Endothelial cell of umbilical vein (primary cell): ENCODE measurements around the gene PHACTR2. TPM values are rescaled to one million over a fixed set of nuclear protein-coding genes. Genes with fewer than 3 reads are reported as not detected.

Source experiments
- BruUV-seq: library from RNA; stranded (reverse); fragments of 400-500 nt; replicated peaks from 2 replicates; lab custom pipeline; 2021; lab: Mats Ljungman, UMichigan
- CTCF ChIA-PET: fragments of 300-600, 350-600 bp; sonication (Branson Sonifier 250); formaldehyde crosslinking; loops from one replicate; lab custom pipeline; 2021; ENCODE audit warnings: antibody characterized with exemption, inconsistent platforms; lab: Charles Lee
- POLR2A ChIA-PET: fragments of 300-600, 350-600 bp; sonication (Branson Sonifier 250); formaldehyde crosslinking; loops from one replicate; lab custom pipeline; 2021; ENCODE audit warnings: antibody characterized with exemption, inconsistent platforms; lab: Charles Lee
- DNase-seq: peaks from one replicate; pipeline ENCODE4 v3.0.0-alpha.2; 2011; ENCODE audit warnings: low read depth, low spot score
- FAIRE-seq: peaks from 2 replicates; lab custom pipeline; 2011; peaks lifted over from hg19 to GRCh38; lab: Jason Lieb, UNC
- H2AFZ ChIP-seq: 2 replicates; pipeline ENCODE4 v1.6.0; 2012; ENCODE audit warnings: low read depth, low read length, control low read depth, inconsistent platforms
- H3K27ac ChIP-seq: 2 replicates; pipeline ENCODE4 v1.5.1; 2011; ENCODE audit warnings: low read depth, mild to moderate bottlenecking, control low read depth, low read length, moderate library complexity; ENCODE audit not compliant: insufficient read depth
- H3K27me3 ChIP-seq, 2 experiments: 2 replicates each; pipeline versions ENCODE4 v1.6.0 to v1.6.1; 2011; ENCODE audit warnings: low read length in 2 of 2, mixed read lengths in 1 of 2; ENCODE audit not compliant: control insufficient read depth in 2 of 2, insufficient read depth in 2 of 2
- H3K36me3 ChIP-seq, 2 experiments: 2 replicates in 1 of 2; 3 replicates in 1 of 2; pipeline ENCODE4 v1.5.1; 2011; ENCODE audit warnings: low read length in 2 of 2, mild to moderate bottlenecking in 1 of 2, moderate library complexity in 1 of 2; ENCODE audit not compliant: control insufficient read depth in 2 of 2, insufficient read depth in 2 of 2; ENCODE audit errors: extremely low read depth in 1 of 2
- H3K4me1 ChIP-seq: 3 replicates; pipeline ENCODE4 v1.5.1; 2011; ENCODE audit warnings: mild to moderate bottlenecking, low read length; ENCODE audit not compliant: control insufficient read depth, insufficient read depth; ENCODE audit errors: extremely low read depth
- H3K4me2 ChIP-seq: 2 replicates; pipeline ENCODE4 v1.6.1; 2011; ENCODE audit warnings: low read length, control low read depth, mixed read lengths; ENCODE audit not compliant: insufficient read depth
- H3K4me3 ChIP-seq, 3 experiments: fragments of 200-600 bp in 1 of 3; sonication (generic), shearing (Covaris generic) in 1 of 3; replicated peaks in 1 of 3; 2 replicates each; pipeline ENCODE4 v1.5.1; 2011 to 2016; ENCODE audit warnings: control low read depth in 3 of 3, low read length in 3 of 3, mild to moderate bottlenecking in 2 of 3, inconsistent platforms in 1 of 3, low read depth in 1 of 3, moderate library complexity in 1 of 3; ENCODE audit not compliant: insufficient read depth in 1 of 3
- H3K79me2 ChIP-seq: 2 replicates; pipeline ENCODE4 v1.6.0; 2012; ENCODE audit warnings: low read length, inconsistent platforms; ENCODE audit not compliant: control insufficient read depth, insufficient read depth
- H3K9ac ChIP-seq: replicated peaks from 2 replicates; pipeline ENCODE3; 2011; ENCODE audit warnings: low read length, control low read depth; ENCODE audit not compliant: insufficient read depth; ENCODE audit errors: extremely low read depth
- H3K9me1 ChIP-seq: replicated peaks from 3 replicates; pipeline ENCODE4 v1.6.0; 2011; ENCODE audit warnings: mild to moderate bottlenecking, low read length; ENCODE audit not compliant: control insufficient read depth, insufficient read depth; ENCODE audit errors: extremely low read depth
- H3K9me3 ChIP-seq: replicated peaks from 2 replicates; pipeline ENCODE4 v1.5.1; 2012; ENCODE audit warnings: low read length, inconsistent platforms; ENCODE audit not compliant: control insufficient read depth, insufficient read depth
- H4K20me1 ChIP-seq: replicated peaks from 2 replicates; pipeline ENCODE3; 2011; ENCODE audit warnings: mild to moderate bottlenecking, low read length; ENCODE audit not compliant: control insufficient read depth, insufficient read depth; ENCODE audit errors: extremely low read depth
- CTCF ChIP-seq, 2 donors: IDR thresholded peaks; 1 replicate in 1 of 2; 2 replicates in 1 of 2; pipeline ENCODE4 v1.5.1; 2011; ENCODE audit warnings: low read length in 2 of 2, mild to moderate bottlenecking in 2 of 2, moderate library complexity in 2 of 2, control low read depth in 1 of 2, inconsistent platforms in 1 of 2, low read depth in 1 of 2; ENCODE audit not compliant: insufficient read depth in 1 of 2; ENCODE audit errors: extremely low read depth in 1 of 2
- EZH2 ChIP-seq: IDR thresholded peaks from 2 replicates; pipeline ENCODE4 v1.6.1; 2012; ENCODE audit warnings: borderline replicate concordance, low read depth, mild to moderate bottlenecking, moderate library complexity, low read length, inconsistent platforms; ENCODE audit not compliant: severe bottlenecking
- FOS ChIP-seq: IDR thresholded peaks from 2 replicates; pipeline ENCODE4 v1.6.1; 2011; ENCODE audit warnings: mild to moderate bottlenecking, low read length, moderate library complexity, borderline replicate concordance; ENCODE audit not compliant: insufficient read depth
- GATA2 ChIP-seq: IDR thresholded peaks from 2 replicates; pipeline ENCODE4 v1.7.0; 2011; ENCODE audit warnings: low read depth, mild to moderate bottlenecking, moderate library complexity, mixed read lengths, low read length; ENCODE audit not compliant: insufficient read length, insufficient read depth
- JUN ChIP-seq: IDR thresholded peaks from 2 replicates; pipeline ENCODE4 v1.6.1; 2011; ENCODE audit warnings: borderline replicate concordance, low read depth; ENCODE audit not compliant: insufficient read length, insufficient read depth
- MAX ChIP-seq: IDR thresholded peaks from 2 replicates; pipeline ENCODE4 v1.6.1; 2011; ENCODE audit not compliant: insufficient read depth, insufficient read length
- MYC ChIP-seq: IDR thresholded peaks from one replicate; pipeline ENCODE4 v1.6.1; 2011; ENCODE audit warnings: mild to moderate bottlenecking, low read depth, low read length
- POLR2A ChIP-seq: IDR thresholded peaks from 2 replicates; pipeline ENCODE4 v1.6.1; 2012; ENCODE audit warnings: low read depth, mild to moderate bottlenecking, control low read depth, low read length
- POLR2AphosphoS5 ChIP-seq: IDR thresholded peaks from 2 replicates; pipeline ENCODE4 v1.6.1; 2012; ENCODE audit warnings: low read depth, mild to moderate bottlenecking, control low read depth, low read length, moderate library complexity; ENCODE audit not compliant: insufficient read depth
- dilution Hi-C: fragments of 300-500 bp; cut with MboI; formaldehyde crosslinking; loops from one replicate; pipeline ENCODE4 v1.15.0; 2019; ENCODE audit warnings: low sequenced_read_pairs; ENCODE audit not compliant: extremely low pct_ligation_motif_present
- intact Hi-C: fragments of 100-400 bp; cut with micrococcal nuclease; formaldehyde crosslinking; loops from one replicate; pipeline ENCODE4 v1.10.0; 2022
- polyA plus RNA-seq, 4 experiments: library from polyadenylated mRNA; depleted of rRNA in 3 of 4; stranded (reverse) in 3 of 4; unstranded in 1 of 4; fragments of >200 nt; gene quantifications; 2 replicates each; pipeline versions ENCODE4 v1.2.1 to v1.2.3, GENCODE V29; 2011 to 2012; ENCODE audit warnings: missing spikeins in 1 of 4
- total RNA-seq: library from RNA; stranded (reverse); gene quantifications from 2 replicates; pipeline ENCODE4 v1.2.3, GENCODE V29; 2021

The PHACTR2 gene
- total and polyA plus RNA-seq, 2 donors (not counting 3 experiments of a cell fraction or from before 2014, with no cell fraction given), result 16.3 to 178 TPM

- peaks cover 28% of the 10 kb centered on the region for H3K4me1 ChIP-seq
- intact Hi-C loops, result loop anchor here (1.0 to 2.0 kb wide), 3 partner anchors 9 to 135 kb away; no protein-coding TSS in a partner anchor
- dilution Hi-C loops, result no loop called here
- no peaks in the 10 kb centered on the region for H3K9me3 ChIP-seq
- no peak overlapping the region for H2AFZ ChIP-seq
- peak overlapping the region; percentile 65 for H3K4me2 ChIP-seq
- POLR2A ChIA-PET, result no interaction called here
- H4K20me1 ChIP-seq, result no peaks in the 10 kb centered on the region
- peak overlapping the region; percentile 41 for H3K9ac ChIP-seq
- FAIRE-seq (no peak), DNase-seq (no peak)
- CTCF ChIA-PET, result interaction anchor here (1.0 to 1.2 kb wide), 2 partner anchors 9 to 82 kb away, joined by 3 to 5 read pairs; no protein-coding TSS in a partner anchor
- BruUV-seq, result no TSS peak
- TF ChIP-seq MYC (no peak), MAX (no peak), POLR2AphosphoS5 (no peak), CTCF (IDR thresholded peaks at IDR 0.05; ENCODE audit: extremely low read depth in 1 of 2, insufficient read depth in 1 of 2, low read depth in 1 of 2, low read length in 2 of 2) (no peak), POLR2A (no peak), GATA2 (no peak), JUN (no peak), EZH2 (no peak), FOS (no peak)
- peak overlapping the region in 1 of 3 experiments; percentile 14 for H3K4me3 ChIP-seq
- H3K36me3 ChIP-seq, result no peaks in the 10 kb centered on the region
- H3K27ac ChIP-seq, result peak overlapping the region; percentile 12
- peaks cover 91% of the 10 kb centered on the region for H3K79me2 ChIP-seq
- H3K9me1 ChIP-seq, result no peaks in the 10 kb centered on the region
- H3K27me3 ChIP-seq, result no peaks in the 10 kb centered on the region
These were observed 9.8 kb downstream of the PHACTR2 start for GRCh38 chr6:143687591-143687990.
